Measurements from ENCODE around the gene EMX1.

EMX1 gene

GRCh38 chr2:72925328-72925943 lies 8.1 kb downstream of the EMX1 start:
- no peak for TF ChIP-seq CTCF (IDR thresholded peaks at IDR 0.05; ENCODE audit: low read depth, low read length, missing control alignments)
- no peak for DNase-seq
- H3K27me3 ChIP-seq (replicated peaks) = peaks cover 99% of the 10 kb centered on the region
- no peak overlapping the region for H3K4me3 ChIP-seq (ENCODE audit: low read depth, low read length)
- H3K27ac ChIP-seq = no peak overlapping the region
- in situ Hi-C loops (cut with HindIII; ENCODE audit: low pct_ligation_motif_present, low sequenced_read_pairs) = no loop called here
- H3K36me3 ChIP-seq (replicated peaks) = no peaks in the 10 kb centered on the region

DNA sequence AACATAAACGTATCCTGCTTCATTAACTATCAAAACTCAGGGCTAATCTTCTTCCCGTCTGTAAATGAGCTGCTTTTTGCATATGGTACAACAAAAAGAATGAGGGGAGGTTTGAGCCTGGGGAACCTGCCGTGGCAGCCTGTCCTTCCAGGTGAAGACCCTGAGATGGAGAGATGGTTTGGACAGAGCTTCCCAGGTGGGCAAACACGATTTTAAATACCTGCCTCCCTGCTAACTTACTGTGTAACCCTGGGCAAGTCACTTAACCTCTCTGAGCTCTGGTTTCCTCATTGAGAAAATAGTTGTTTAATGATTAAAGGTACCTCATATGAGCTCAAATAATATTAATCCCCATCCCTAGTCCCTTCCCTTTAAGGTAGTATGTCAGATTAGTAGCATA lies 9.0 kb downstream of the EMX1 start:
- DNase-seq = no peak
- no peaks in the 10 kb centered on the region for H3K36me3 ChIP-seq (replicated peaks)
- no peak overlapping the region for H3K27ac ChIP-seq
- in situ Hi-C loops (cut with HindIII; ENCODE audit: low pct_ligation_motif_present, low sequenced_read_pairs) = no loop called here
- no peak for TF ChIP-seq CTCF (IDR thresholded peaks at IDR 0.05; ENCODE audit: low read depth, low read length, missing control alignments)
- no peak overlapping the region for H3K4me3 ChIP-seq (ENCODE audit: low read depth, low read length)
- H3K27me3 ChIP-seq (replicated peaks) = peaks cover 92% of the 10 kb centered on the region

DNA sequence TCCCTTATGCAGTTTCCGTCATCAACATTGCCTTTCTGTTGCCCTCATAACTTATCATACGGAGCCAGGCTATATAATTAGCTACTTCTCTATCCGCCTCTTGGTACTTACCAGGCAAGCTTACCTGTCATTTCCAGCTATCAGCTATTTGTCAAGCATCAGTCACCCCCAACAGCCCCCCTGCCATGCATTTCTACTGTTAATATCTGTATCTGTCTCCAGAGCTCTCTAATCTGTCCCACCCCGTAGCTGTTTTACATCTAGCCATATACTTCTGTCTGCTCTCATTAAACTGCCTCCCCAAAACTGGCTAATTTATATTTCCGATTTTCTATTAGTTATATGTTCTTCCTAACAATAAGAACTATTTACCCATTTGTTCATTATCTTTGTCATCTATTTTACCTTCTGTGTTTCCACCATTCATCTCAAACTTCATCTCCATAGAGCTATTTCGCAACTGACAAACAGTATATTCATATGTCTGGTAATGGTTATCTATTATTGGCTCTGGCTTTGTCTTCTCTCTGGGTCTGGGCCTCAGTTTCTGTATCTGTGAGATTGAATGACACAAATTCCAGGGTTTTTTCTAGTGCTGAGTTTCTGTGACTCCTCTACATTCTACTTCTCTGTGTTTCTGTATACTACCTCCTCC lies 9.6 kb downstream of the EMX1 start:
- no peaks in the 10 kb centered on the region for H3K36me3 ChIP-seq (replicated peaks)
- no peak overlapping the region for H3K4me3 ChIP-seq (ENCODE audit: low read depth, low read length)
- in situ Hi-C loops (cut with HindIII; ENCODE audit: low pct_ligation_motif_present, low sequenced_read_pairs) = no loop called here
- no peak overlapping the region for H3K27ac ChIP-seq
- DNase-seq = no peak
- TF ChIP-seq CTCF (IDR thresholded peaks at IDR 0.05; ENCODE audit: low read depth, low read length, missing control alignments) = no peak
- peaks cover 93% of the 10 kb centered on the region for H3K27me3 ChIP-seq (replicated peaks)

DNA sequence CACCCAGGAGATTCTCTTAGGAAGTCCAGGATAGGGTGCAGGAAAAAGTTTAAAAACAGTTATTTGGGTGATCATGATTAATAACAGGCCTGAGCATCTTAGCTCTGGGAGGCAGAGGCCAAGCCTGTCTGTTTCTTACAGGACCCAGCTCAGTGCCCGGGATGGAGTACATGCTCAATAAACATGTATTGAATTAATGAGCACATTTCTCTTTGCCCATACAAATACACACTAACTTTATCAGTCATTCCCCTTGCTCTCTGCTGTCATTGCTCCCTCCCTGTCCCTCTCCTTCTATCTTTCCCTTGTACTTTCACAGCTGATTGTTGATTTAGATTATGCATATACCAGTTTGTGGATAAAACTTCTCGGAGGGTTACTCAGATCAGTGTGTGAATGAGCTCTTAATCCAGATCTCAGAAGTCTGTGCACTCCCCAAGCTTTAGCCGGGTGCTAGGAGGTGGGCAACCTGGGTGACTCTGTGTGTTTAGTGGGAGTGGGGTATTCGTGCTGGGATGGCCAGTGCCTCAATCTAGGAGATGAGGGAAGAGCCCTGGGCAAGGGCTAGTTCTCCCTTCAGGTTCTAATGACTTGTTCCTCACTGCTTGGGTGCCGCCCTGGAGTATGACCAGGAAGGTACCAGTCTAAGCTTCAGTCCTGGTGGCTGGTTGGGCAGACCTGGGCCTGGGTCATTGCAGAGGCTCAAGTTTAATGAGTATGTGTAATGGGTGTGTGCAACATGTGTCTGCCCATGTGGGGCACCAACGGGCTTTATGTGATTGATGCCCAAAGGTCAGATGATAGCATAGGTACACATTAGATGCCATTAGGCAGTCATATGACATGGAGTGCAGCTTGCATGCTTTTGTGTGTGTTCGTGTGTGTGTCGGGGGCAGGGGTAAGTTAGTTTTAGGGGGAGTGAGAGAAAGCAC lies 10.6 kb downstream of the EMX1 start:
- no peak overlapping the region for H3K4me3 ChIP-seq (ENCODE audit: low read depth, low read length)
- no peak for DNase-seq
- H3K36me3 ChIP-seq (replicated peaks) = no peaks in the 10 kb centered on the region
- H3K27me3 ChIP-seq (replicated peaks) = peaks cover 88% of the 10 kb centered on the region
- H3K27ac ChIP-seq = no peak overlapping the region
- no peak for TF ChIP-seq CTCF (IDR thresholded peaks at IDR 0.05; ENCODE audit: low read depth, low read length, missing control alignments)
- in situ Hi-C loops (cut with HindIII; ENCODE audit: low pct_ligation_motif_present, low sequenced_read_pairs) = no loop called here

- Histone ChIP-seq H3K27ac (no peak overlapping the region), H3K4me3 (ENCODE audit: low read depth, low read length) (no peak overlapping the region), H3K36me3 (replicated peaks) (no peaks in the 10 kb centered on the region), H3K27me3 (replicated peaks) (peaks cover 78% of the 10 kb centered on the region)
- DNase-seq = no peak
- in situ Hi-C loops (cut with HindIII; ENCODE audit: low pct_ligation_motif_present, low sequenced_read_pairs) = no loop called here
- no peak for TF ChIP-seq CTCF (IDR thresholded peaks at IDR 0.05; ENCODE audit: low read depth, low read length, missing control alignments)
Observed at GRCh38 chr2:72929010-72929409, 11.7 kb downstream of the EMX1 start.
